Esophagus muscularis mucosa (tissue), 4 donors: ENCODE measurements around the gene TBP. TPM values are rescaled to one million over a fixed set of nuclear protein-coding genes. Genes with fewer than 3 reads are reported as not detected.

ENCODE experiments used
- DNase-seq: peaks from one replicate; pipeline ENCODE4 v3.0.0-alpha.2; 2017; ENCODE audit errors: extremely low spot score
- H3K27ac ChIP-seq, 4 donors: fragments of 200-600 bp; sonication (generic); replicated peaks in 1 of 4; 1 replicate in 3 of 4; 2 replicates in 1 of 4; pipeline ENCODE4 v1.5.1; 2016 to 2019; ENCODE audit warnings: mild to moderate bottlenecking in 1 of 4
- H3K27me3 ChIP-seq, 4 donors: fragments of 200-600 bp; sonication (generic); one replicate each; pipeline versions ENCODE4 v1.5.1 to v1.6.0; 2016 to 2019
- H3K36me3 ChIP-seq, 4 donors: fragments of 200-600 bp; sonication (generic); one replicate each; pipeline ENCODE4 v1.5.1; 2016 to 2019
- H3K4me1 ChIP-seq, 4 donors: fragments of 200-600 bp; sonication (generic); one replicate each; pipeline ENCODE4 v1.5.1; 2016 to 2019
- H3K4me3 ChIP-seq, 4 donors: fragments of 200-600 bp; sonication (generic); 1 replicate in 2 of 4; 2 replicates in 2 of 4; pipeline ENCODE4 v1.5.1; 2016 to 2019; ENCODE audit warnings: mild to moderate bottlenecking in 4 of 4, moderate library complexity in 1 of 4
- H3K9me3 ChIP-seq, 4 donors: fragments of 200-600 bp; sonication (generic); 1 replicate in 3 of 4; 2 replicates in 1 of 4; pipeline ENCODE4 v1.5.1; 2016 to 2019
- EP300 ChIP-seq: sonication (generic); formaldehyde crosslinking; IDR thresholded peaks from one replicate; pipeline ENCODE4 v1.6.1; 2017; ENCODE audit warnings: antibody characterized with exemption
- POLR2A ChIP-seq: fragments of 450-650 bp; IDR thresholded peaks from one replicate; pipeline ENCODE4 v1.6.1; 2017; ENCODE audit warnings: antibody characterized with exemption, moderate library complexity, mild to moderate bottlenecking, low read depth
- POLR2AphosphoS5 ChIP-seq, 2 donors: sonication (generic); formaldehyde crosslinking; IDR thresholded peaks; one replicate each; pipeline ENCODE4 v1.6.1; 2017; ENCODE audit warnings: antibody characterized with exemption in 2 of 2
- WGBS: methylation state at CpG from one replicate; pipeline ENCODE4 v1.1.5; 2018; 5-methylcytosine and 5-hydroxymethylcytosine counted together
- intact Hi-C: fragments of 100-400 bp; cut with DNase I; formaldehyde crosslinking; loops from one replicate; pipeline ENCODE4 v1.15.1; 2023
- total RNA-seq, 4 donors: library from RNA; depleted of rRNA; stranded (reverse); fragments of >200 nt; gene quantifications; one replicate each; pipeline versions ENCODE4 v1.1.0 to v1.2.1, GENCODE V29; 2016
- TF ChIP-seq, protein P1 (sequence below), 3 experiments: fragments of 200-600 bp in 2 of 3; fragments of 450-650 bp in 1 of 3; sonication (generic) in 2 of 3; IDR thresholded peaks; one replicate each; pipeline ENCODE4 v1.5.1; 2017 to 2019; ENCODE audit warnings: antibody characterized with exemption in 3 of 3, mild to moderate bottlenecking in 2 of 3, moderate library complexity in 1 of 3

Gene TBP
- total RNA-seq, 4 donors from 2014 or later, result 13.1 to 17.8 (median 16.7) TPM

DNA sequence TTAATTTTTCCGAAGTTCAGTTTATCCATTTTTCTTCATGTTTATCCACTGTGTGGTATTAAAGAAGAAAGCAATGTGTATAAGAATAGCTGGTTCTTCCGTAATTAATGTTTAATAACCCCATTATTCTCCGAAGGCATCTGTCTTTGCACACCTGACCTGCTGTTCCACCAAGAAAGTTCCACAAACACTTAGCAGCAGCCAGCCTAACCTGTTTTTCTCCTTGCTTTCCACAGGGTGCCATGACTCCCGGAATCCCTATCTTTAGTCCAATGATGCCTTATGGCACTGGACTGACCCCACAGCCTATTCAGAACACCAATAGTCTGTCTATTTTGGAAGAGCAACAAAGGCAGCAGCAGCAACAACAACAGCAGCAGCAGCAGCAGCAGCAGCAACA lies 7.4 kb downstream of the TBP start:
- peaks cover 0 to 16% (median 3%) of the 10 kb centered on the region in 4 donors for H3K4me1 ChIP-seq
- WGBS, result 91% methylated on average over 4 of the region's 4 CpGs
- DNase-seq, result no peak
- TF ChIP-seq, protein P1, sequence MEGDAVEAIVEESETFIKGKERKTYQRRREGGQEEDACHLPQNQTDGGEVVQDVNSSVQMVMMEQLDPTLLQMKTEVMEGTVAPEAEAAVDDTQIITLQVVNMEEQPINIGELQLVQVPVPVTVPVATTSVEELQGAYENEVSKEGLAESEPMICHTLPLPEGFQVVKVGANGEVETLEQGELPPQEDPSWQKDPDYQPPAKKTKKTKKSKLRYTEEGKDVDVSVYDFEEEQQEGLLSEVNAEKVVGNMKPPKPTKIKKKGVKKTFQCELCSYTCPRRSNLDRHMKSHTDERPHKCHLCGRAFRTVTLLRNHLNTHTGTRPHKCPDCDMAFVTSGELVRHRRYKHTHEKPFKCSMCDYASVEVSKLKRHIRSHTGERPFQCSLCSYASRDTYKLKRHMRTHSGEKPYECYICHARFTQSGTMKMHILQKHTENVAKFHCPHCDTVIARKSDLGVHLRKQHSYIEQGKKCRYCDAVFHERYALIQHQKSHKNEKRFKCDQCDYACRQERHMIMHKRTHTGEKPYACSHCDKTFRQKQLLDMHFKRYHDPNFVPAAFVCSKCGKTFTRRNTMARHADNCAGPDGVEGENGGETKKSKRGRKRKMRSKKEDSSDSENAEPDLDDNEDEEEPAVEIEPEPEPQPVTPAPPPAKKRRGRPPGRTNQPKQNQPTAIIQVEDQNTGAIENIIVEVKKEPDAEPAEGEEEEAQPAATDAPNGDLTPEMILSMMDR (IDR thresholded peaks at IDR 0.05), result no peak
- TF ChIP-seq POLR2AphosphoS5 (IDR thresholded peaks at IDR 0.05), result no peak
- no peaks in the 10 kb centered on the region for H3K27me3 ChIP-seq
- H3K4me3 ChIP-seq, result no peak overlapping the region
- no peak overlapping the region for H3K27ac ChIP-seq
- intact Hi-C loops, result no loop called here
- no peaks in the 10 kb centered on the region for H3K9me3 ChIP-seq
- H3K36me3 ChIP-seq, result peaks cover 15 to 93% (median 76%) of the 10 kb centered on the region in 4 donors

DNA sequence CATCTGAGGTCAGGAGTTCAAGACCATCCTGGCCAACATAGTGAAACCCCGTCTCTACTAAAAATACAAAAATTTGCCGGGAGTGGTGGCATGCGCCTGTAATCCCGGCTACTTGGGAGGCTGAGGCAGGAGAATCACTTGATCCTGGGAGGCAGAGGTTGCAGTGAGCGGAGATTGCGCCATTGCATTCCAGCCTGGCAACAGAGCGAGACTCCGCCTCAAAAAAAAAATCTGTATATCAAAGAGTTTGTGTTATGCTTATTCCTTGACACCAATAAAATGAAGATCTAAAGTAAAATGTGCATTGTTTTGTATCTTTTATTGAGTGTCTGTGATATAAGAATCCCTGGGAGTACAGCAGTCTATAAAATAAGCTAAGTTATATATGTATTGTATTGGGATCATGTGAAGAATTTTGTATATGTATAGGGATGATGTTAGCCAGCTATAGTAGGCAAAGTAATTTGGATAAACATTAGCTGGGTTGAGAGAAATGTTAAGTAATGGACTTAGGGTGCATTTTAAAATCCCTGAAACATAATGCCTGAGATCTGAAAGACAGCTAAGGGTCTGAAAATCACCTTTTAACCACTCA lies 10.9 kb downstream of the TBP start:
- Histone ChIP-seq H3K36me3 (peaks cover 37 to 94% (median 81%) of the 10 kb centered on the region in 4 donors), H3K4me1 (no peaks in the 10 kb centered on the region), H3K9me3 (no peaks in the 10 kb centered on the region), H3K27me3 (no peaks in the 10 kb centered on the region), H3K27ac (no peak overlapping the region), H3K4me3 (no peak overlapping the region)
- WGBS, result 98% methylated on average over 8 of the region's 8 CpGs
- DNase-seq, result no peak
- intact Hi-C loops, result no loop called here
- no peak for TF ChIP-seq POLR2AphosphoS5 (IDR thresholded peaks at IDR 0.05)
- TF ChIP-seq, protein P1 (IDR thresholded peaks at IDR 0.05), result no peak
- no peak for TF ChIP-seq EP300
- no peak for TF ChIP-seq POLR2A

DNA sequence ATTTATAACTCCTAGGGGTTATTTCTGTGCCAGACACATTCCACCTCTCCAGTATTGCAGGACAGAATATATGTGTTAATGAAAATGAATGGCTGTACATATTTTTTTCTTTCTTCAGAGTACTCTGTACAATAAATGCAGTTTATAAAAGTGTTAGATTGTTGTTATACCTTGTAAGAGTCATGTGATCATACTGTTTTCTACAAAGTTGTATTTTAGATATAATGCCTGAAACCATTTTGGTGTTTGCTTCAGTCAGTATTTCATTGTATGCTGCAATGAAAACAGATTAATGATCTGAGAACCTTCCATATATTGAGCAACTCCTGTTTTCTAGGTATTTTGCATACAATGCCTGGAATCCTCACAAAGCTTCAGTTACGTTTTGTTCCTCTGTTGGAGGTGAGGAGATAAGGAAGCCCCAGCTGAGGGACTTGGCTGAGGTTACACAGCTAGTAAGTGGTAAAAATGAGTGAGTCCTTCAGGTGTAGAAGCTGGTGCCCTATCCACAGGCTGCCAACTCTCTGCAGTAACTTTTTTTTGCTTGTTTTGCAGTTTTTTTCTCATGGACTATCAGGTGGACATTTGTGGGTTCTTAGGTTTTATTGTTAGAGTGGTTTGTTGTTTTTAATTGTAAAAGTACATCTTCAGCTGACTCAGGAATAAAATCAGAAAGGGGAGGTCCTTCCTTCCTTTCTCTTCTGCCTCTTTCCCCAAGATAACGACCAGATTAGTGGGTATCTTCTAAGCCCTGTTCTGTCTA lies 18.7 kb downstream of the TBP start:
- Histone ChIP-seq H3K4me3 (no peak overlapping the region), H3K27me3 (no peaks in the 10 kb centered on the region), H3K4me1 (no peaks in the 10 kb centered on the region), H3K36me3 (peaks cover 23 to 98% (median 84%) of the 10 kb centered on the region in 4 donors), H3K27ac (no peak overlapping the region), H3K9me3 (no peaks in the 10 kb centered on the region)
- TF ChIP-seq, protein P1 (IDR thresholded peaks at IDR 0.05), result no peak
- TF ChIP-seq EP300, result no peak
- no peak for TF ChIP-seq POLR2A
- no peak for TF ChIP-seq POLR2AphosphoS5 (IDR thresholded peaks at IDR 0.05)
- WGBS, result 86% methylated on average over 2 of the region's 2 CpGs
- DNase-seq, result no peak
- intact Hi-C loops, result no loop called here

DNA sequence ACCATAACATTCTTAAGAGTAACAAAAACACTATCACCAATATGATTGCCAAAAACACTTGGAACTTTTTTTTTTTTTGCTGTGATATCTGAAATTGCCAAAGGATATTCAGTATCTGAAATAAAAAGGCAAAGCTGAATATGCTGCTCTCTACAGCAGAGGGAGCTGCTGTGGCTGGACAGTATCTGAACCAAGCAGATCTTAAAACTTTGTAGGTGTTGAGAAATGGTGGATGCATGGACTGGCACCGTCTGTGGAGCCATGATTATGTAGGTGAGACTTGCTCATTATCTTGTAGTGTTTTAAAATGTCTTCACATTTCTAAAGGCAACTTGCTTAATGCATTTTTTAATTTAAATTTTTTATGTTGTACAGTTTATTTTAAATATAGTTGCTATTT lies 21.1 kb downstream of the TBP start:
- TF ChIP-seq EP300 (no peak), POLR2A (no peak), POLR2AphosphoS5 (IDR thresholded peaks at IDR 0.05) (no peak)
- TF ChIP-seq, protein P1 (IDR thresholded peaks at IDR 0.05), result no peak
- peaks cover 11 to 98% (median 86%) of the 10 kb centered on the region in 4 donors for H3K36me3 ChIP-seq
- 82% methylated on average over 1 of the region's 1 CpG for WGBS

More for the DNA sequence above, 21.1 kb downstream of the TBP start:
- H3K4me1 ChIP-seq, result no peaks in the 10 kb centered on the region
- H3K27ac ChIP-seq, result no peak overlapping the region
- H3K27me3 ChIP-seq, result no peaks in the 10 kb centered on the region
- H3K9me3 ChIP-seq, result no peaks in the 10 kb centered on the region
- intact Hi-C loops, result no loop called here
- H3K4me3 ChIP-seq, result no peak overlapping the region
- no peak for DNase-seq
